Cardiac muscle cell (in vitro differentiated cells and primary cell): ENCODE data around the gene CSTPP1. TPM values are rescaled to one million over a fixed set of nuclear protein-coding genes. Genes with fewer than 3 reads are reported as not detected.

Source experiments
- DNase-seq, 2 donors: peaks; one replicate each; pipeline versions ENCODE4 v3.0.0 to v3.0.0-alpha.2; 2010 to 2017; ENCODE audit warnings: low read depth in 1 of 2, low spot score in 1 of 2
- H3K27ac ChIP-seq: fragments of 200-600 bp; sonication (generic); 2 replicates; pipeline ENCODE4 v1.5.1; 2016
- H3K27me3 ChIP-seq: fragments of 200-600 bp; sonication (generic); 2 replicates; pipeline ENCODE4 v1.6.0; 2016; ENCODE audit warnings: control low read depth
- H3K36me3 ChIP-seq: fragments of 200-600 bp; sonication (generic); 2 replicates; pipeline ENCODE4 v1.5.1; 2016; ENCODE audit warnings: control low read depth
- H3K4me1 ChIP-seq: fragments of 200-600 bp; sonication (generic); 2 replicates; pipeline ENCODE4 v1.8.1; 2017; ENCODE audit warnings: low read depth, mild to moderate bottlenecking, mixed run types
- H3K4me3 ChIP-seq: fragments of 200-600 bp; sonication (generic); 2 replicates; pipeline ENCODE4 v1.5.1; 2016; ENCODE audit warnings: mild to moderate bottlenecking
- H3K9me3 ChIP-seq: fragments of 200-600 bp; sonication (generic); 2 replicates; pipeline ENCODE4 v1.5.1; 2017; ENCODE audit warnings: low read depth, mild to moderate bottlenecking, control low read depth
- CTCF ChIP-seq: IDR thresholded peaks from 2 replicates; pipeline ENCODE4 v1.5.1; 2012; ENCODE audit warnings: low read depth, mild to moderate bottlenecking, low read length
- polyA plus RNA-seq: library from polyadenylated mRNA; unstranded; fragments of >200 nt; fragmentation: Nextera tagmentation; extraction: Ambion mirVana; gene quantifications from 2 replicates; pipeline ENCODE4 v1.2.1, GENCODE V29; 2016
- total RNA-seq: library from RNA; depleted of rRNA; stranded (reverse); fragments of >200 nt; gene quantifications from 2 replicates; pipeline ENCODE4 v1.2.3, GENCODE V29; 2016

The CSTPP1 gene
- total and polyA plus RNA-seq, 2 experiments from 2014 or later: 46.4 to 81.6 TPM

- Histone ChIP-seq H3K27me3 (no peaks in the 10 kb centered on the region), H3K4me1 (peaks cover 12% of the 10 kb centered on the region), H3K4me3 (no peak overlapping the region), H3K36me3 (no peaks in the 10 kb centered on the region), H3K9me3 (no peaks in the 10 kb centered on the region), H3K27ac (no peak overlapping the region)
- no peak for DNase-seq
- TF ChIP-seq CTCF: no peak
Observed at GRCh38 chr11:47123094-47123493, 186.5 kb downstream of the CSTPP1 start.

GRCh38 chr11:47124675-47125074 is 188.1 kb downstream of the CSTPP1 start:
- DNase-seq: no peak
- Histone ChIP-seq H3K27me3 (no peaks in the 10 kb centered on the region), H3K9me3 (no peaks in the 10 kb centered on the region), H3K4me1 (peaks cover 12% of the 10 kb centered on the region), H3K36me3 (no peaks in the 10 kb centered on the region), H3K4me3 (no peak overlapping the region), H3K27ac (peak overlapping the region; percentile 45)
- TF ChIP-seq CTCF: no peak

GRCh38 chr11:47125083-47125482 is 188.5 kb downstream of the CSTPP1 start:
- H3K4me3 ChIP-seq: no peak overlapping the region
- DNase-seq: no peak
- H3K27me3 ChIP-seq: no peaks in the 10 kb centered on the region
- TF ChIP-seq CTCF: no peak
- peak overlapping the region; percentile 45 for H3K27ac ChIP-seq
- peaks cover 12% of the 10 kb centered on the region for H3K4me1 ChIP-seq
- H3K36me3 ChIP-seq: no peaks in the 10 kb centered on the region
- no peaks in the 10 kb centered on the region for H3K9me3 ChIP-seq

GRCh38 chr11:47127213-47127612 is 190.7 kb downstream of the CSTPP1 start:
- Histone ChIP-seq H3K36me3 (no peaks in the 10 kb centered on the region), H3K27me3 (no peaks in the 10 kb centered on the region), H3K4me3 (no peak overlapping the region), H3K27ac (no peak overlapping the region), H3K9me3 (no peaks in the 10 kb centered on the region), H3K4me1 (peaks cover 14% of the 10 kb centered on the region)
- no peak for DNase-seq
- no peak for TF ChIP-seq CTCF

- no peak for DNase-seq
- Histone ChIP-seq H3K9me3 (no peaks in the 10 kb centered on the region), H3K4me3 (no peak overlapping the region), H3K27me3 (no peaks in the 10 kb centered on the region), H3K4me1 (peaks cover 22% of the 10 kb centered on the region), H3K36me3 (no peaks in the 10 kb centered on the region), H3K27ac (no peak overlapping the region)
- TF ChIP-seq CTCF: no peak
Observed at GRCh38 chr11:47130543-47130942, 194.0 kb downstream of the CSTPP1 start.

- no peak for DNase-seq
- Histone ChIP-seq H3K36me3 (no peaks in the 10 kb centered on the region), H3K9me3 (no peaks in the 10 kb centered on the region), H3K27me3 (no peaks in the 10 kb centered on the region), H3K4me3 (no peak overlapping the region), H3K4me1 (peaks cover 17% of the 10 kb centered on the region), H3K27ac (no peak overlapping the region)
- no peak for TF ChIP-seq CTCF
Observed at GRCh38 chr11:47131136-47131535, 194.6 kb downstream of the CSTPP1 start.
